GM12878 (cell line): Measurements from ENCODE around the gene DAO. TPM values are rescaled to one million over a fixed set of nuclear protein-coding genes. Genes with fewer than 3 reads are reported as not detected.

Source experiments
- ATAC-seq: fragments of 200-7000 bp; cut with Tn5 transposase; 3 replicates; pipeline ENCODE4 v1.9.1; 2020; ENCODE audit warnings: mild to moderate bottlenecking, moderate library complexity
- BruUV-seq: library from RNA; stranded (reverse); fragments of 400-500 nt; replicated peaks from 2 replicates; lab custom pipeline; 2021; lab: Mats Ljungman, UMichigan
- CTCF ChIA-PET: fragments of 300-600 bp; sonication (Branson Sonifier 250); formaldehyde crosslinking; extraction: SDS; loops from one replicate; lab custom pipeline; 2021; ENCODE audit warnings: inconsistent platforms; lab: Yijun Ruan, JAX
- POLR2A ChIA-PET: fragments of 350-600 bp; formaldehyde crosslinking; extraction: SDS; loops from one replicate; lab custom pipeline; 2021; ENCODE audit warnings: inconsistent platforms; lab: Charles Lee
- RAD21 ChIA-PET: fragments of 300-600 bp; sonication (Branson Sonifier 250); formaldehyde crosslinking; loops from one replicate; lab custom pipeline; 2023; ENCODE audit warnings: antibody characterized with exemption; ENCODE audit not compliant: unreplicated experiment; lab: Charles Lee
- SMC1A ChIA-PET: fragments of 300-600 bp; sonication (Branson Sonifier 250); formaldehyde crosslinking; loops from one replicate; lab custom pipeline; 2023; ENCODE audit not compliant: unreplicated experiment, uncharacterized antibody; lab: Charles Lee
- DNase-seq: peaks from one replicate; pipeline ENCODE4 v3.0.0-alpha.2; 2011; ENCODE audit warnings: low read depth, low spot score
- FAIRE-seq: peaks from 3 replicates; lab custom pipeline; 2011; peaks lifted over from hg19 to GRCh38; lab: Jason Lieb, UNC
- H2AFZ ChIP-seq: 2 replicates; pipeline ENCODE4 v1.6.0; 2011; ENCODE audit warnings: low read depth, low read length, control low read depth; ENCODE audit not compliant: control insufficient read depth
- H3K27ac ChIP-seq: 2 replicates; pipeline ENCODE4 v1.5.1; 2011; ENCODE audit warnings: control low read depth; ENCODE audit not compliant: control insufficient read depth, insufficient read depth
- H3K27me3 ChIP-seq, 2 experiments: replicated peaks in 1 of 2; 2 replicates each; pipeline versions ENCODE4 v1.6.0 to v1.6.1; 2011; ENCODE audit warnings: low read length in 1 of 2; ENCODE audit not compliant: control insufficient read depth in 2 of 2, insufficient read depth in 2 of 2
- H3K36me3 ChIP-seq, 2 experiments: 2 replicates each; pipeline ENCODE4 v1.5.1; 2011; ENCODE audit warnings: low read length in 1 of 2; ENCODE audit not compliant: control insufficient read depth in 2 of 2, insufficient read depth in 2 of 2
- H3K4me1 ChIP-seq: 2 replicates; pipeline ENCODE4 v1.6.1; 2011; ENCODE audit warnings: mild to moderate bottlenecking, low read length, moderate library complexity, mixed read lengths; ENCODE audit not compliant: control insufficient read depth, insufficient read depth
- H3K4me2 ChIP-seq: 2 replicates; pipeline ENCODE4 v1.6.0; 2011; ENCODE audit warnings: control low read depth; ENCODE audit not compliant: control insufficient read depth, insufficient read depth
- H3K4me3 ChIP-seq: fragments of 200-600 bp; sonication (generic); 2 replicates; pipeline ENCODE4 v1.5.1; 2016
- H3K79me2 ChIP-seq: 2 replicates; pipeline ENCODE4 v1.6.0; 2011; ENCODE audit warnings: low read length; ENCODE audit not compliant: control insufficient read depth, insufficient read depth
- H3K9ac ChIP-seq: 2 replicates; pipeline ENCODE4 v1.8.0; 2011; ENCODE audit warnings: low read length, control low read depth, mixed read lengths; ENCODE audit not compliant: control insufficient read depth, insufficient read depth
- H3K9me3 ChIP-seq: replicated peaks from 3 replicates; pipeline ENCODE4 v1.5.1; 2011; ENCODE audit warnings: mild to moderate bottlenecking, low read length; ENCODE audit not compliant: control insufficient read depth, insufficient read depth
- H4K20me1 ChIP-seq: 2 replicates; pipeline ENCODE4 v1.6.0; 2011; ENCODE audit not compliant: control insufficient read depth, insufficient read depth
- EGR1 ChIP-seq, 2 experiments: IDR thresholded peaks; 1 replicate in 1 of 2; 2 replicates in 1 of 2; pipeline ENCODE4 v1.6.1; 2011 to 2012; ENCODE audit warnings: low read depth in 2 of 2, low read length in 2 of 2, borderline replicate concordance in 1 of 2, mild to moderate bottlenecking in 1 of 2, moderate library complexity in 1 of 2
- PAX8 ChIP-seq: fragments of 450-650 bp; IDR thresholded peaks from 2 replicates; pipeline ENCODE4 v1.6.1; 2017; ENCODE audit warnings: mild to moderate bottlenecking, moderate library complexity
- RCOR1 ChIP-seq: conservative IDR thresholded peaks from 2 replicates; pipeline ENCODE4 v1.6.1; 2012; ENCODE audit warnings: low read depth, low read length, improper control_type of control experiment
- REST ChIP-seq: IDR thresholded peaks from 2 replicates; pipeline ENCODE4 v1.6.1; 2012; ENCODE audit warnings: mild to moderate bottlenecking, low read depth, low read length
- WGBS: methylation state at CpG from one replicate; pipeline ENCODE4 v1.1.6; 2016; ENCODE audit warnings: low lambda C conversion rate; ENCODE audit not compliant: insufficient replicate concordance, insufficient coverage; ENCODE audit errors: missing lambda C conversion rate; 5-methylcytosine and 5-hydroxymethylcytosine counted together
- in situ Hi-C: fragments of 300-500 bp; cut with MboI; formaldehyde crosslinking; loops from 9 replicates; pipeline ENCODE4 v1.14.3; 2018; ENCODE audit warnings: mixed read lengths
- intact Hi-C: fragments of 100-400 bp; cut with micrococcal nuclease; formaldehyde crosslinking; loops from one replicate; pipeline ENCODE4 v1.14.2; 2022; ENCODE audit not compliant: unreplicated experiment
- polyA plus RNA-seq, 11 experiments: library from polyadenylated mRNA; depleted of rRNA in 4 of 11; unstranded in 6 of 11; stranded (reverse) in 5 of 11; fragments of >200 nt; fragmentation: Nextera tagmentation in 4 of 11; fragmentation: Illumina TruSeq in 1 of 11; extraction: Ambion mirVana in 4 of 11; extraction: Trizol in 1 of 11; gene quantifications; 1 replicate in 1 of 11; 2 replicates in 10 of 11; pipeline versions ENCODE4 v1.2.1 to v1.2.3, GENCODE V29; 2011 to 2016; ENCODE audit warnings: inconsistent platforms in 2 of 11, missing spikeins in 2 of 11, low read depth in 1 of 11
- total RNA-seq, 4 experiments: library from RNA; depleted of rRNA in 3 of 4; stranded (reverse); fragments of >200 nt in 3 of 4; fragmentation: Illumina TruSeq in 1 of 4; extraction: Trizol in 1 of 4; gene quantifications; 2 replicates each; pipeline versions ENCODE4 v1.2.1 to v1.2.3, GENCODE V29; 2013 to 2021

DAO gene
- total and polyA plus RNA-seq, 10 of the 15 experiments (the other 5 are each of a cell fraction or from before 2014, with no cell fraction given), result 0.15 TPM; not detected in 9

- H3K9me3 ChIP-seq, result no peaks in the 10 kb centered on the region; the same call in 2 of the 3 replicates
- H4K20me1 ChIP-seq, result no peaks in the 10 kb centered on the region
- POLR2A ChIA-PET, result no interaction called here
- no peak for TF ChIP-seq RCOR1
- TF ChIP-seq EGR1 (IDR thresholded peaks at IDR 0.05; ENCODE audit: borderline replicate concordance in 1 of 2, low read depth in 2 of 2, low read length in 2 of 2), result no peak
- peak; percentile 88 for TF ChIP-seq REST
- no peak for TF ChIP-seq PAX8
- no peaks in the 10 kb centered on the region; a peak in 1 of 4 replicates for H3K27me3 ChIP-seq
- H3K9ac ChIP-seq, result no peak overlapping the region
- in situ Hi-C loops (no loop called here), intact Hi-C loops (no loop called here)
- no peaks in the 10 kb centered on the region for H3K4me1 ChIP-seq
- ATAC-seq, result no peak
- SMC1A ChIA-PET, result interaction anchor here (0.6 to 1.3 kb wide), 5 partner anchors 11 to 224 kb away, joined by 3 to 4 read pairs (median 3); no protein-coding TSS in a partner anchor
- DNase-seq, result no peak
- RAD21 ChIA-PET, result no interaction called here
- no peak for FAIRE-seq
- no peak overlapping the region for H3K27ac ChIP-seq
- CTCF ChIA-PET, result interaction anchor here (1.6 kb wide), 1 partner anchor 61 kb away, joined by 3 read pairs; no protein-coding TSS in a partner anchor
- no peak overlapping the region for H3K4me2 ChIP-seq
- no peak overlapping the region for H3K4me3 ChIP-seq
- no peak overlapping the region for H2AFZ ChIP-seq
- H3K79me2 ChIP-seq, result no peaks in the 10 kb centered on the region
- 41% methylated on average over 2 of the region's 2 CpGs for WGBS
- no peaks in the 10 kb centered on the region for H3K36me3 ChIP-seq
- BruUV-seq, result no TSS peak
Observed at GRCh38 chr12:108890208-108890607, 10.3 kb downstream of the DAO start.
